Limb (tissue), 2 donors: Measurements from ENCODE around the gene SLC16A2.

Source experiments
- DNase-seq, 2 donors: peaks; one replicate each; pipeline ENCODE4 v3.0.0-alpha.2; 2016; ENCODE audit errors: extremely low spot score in 2 of 2

Gene SLC16A2

DNA sequence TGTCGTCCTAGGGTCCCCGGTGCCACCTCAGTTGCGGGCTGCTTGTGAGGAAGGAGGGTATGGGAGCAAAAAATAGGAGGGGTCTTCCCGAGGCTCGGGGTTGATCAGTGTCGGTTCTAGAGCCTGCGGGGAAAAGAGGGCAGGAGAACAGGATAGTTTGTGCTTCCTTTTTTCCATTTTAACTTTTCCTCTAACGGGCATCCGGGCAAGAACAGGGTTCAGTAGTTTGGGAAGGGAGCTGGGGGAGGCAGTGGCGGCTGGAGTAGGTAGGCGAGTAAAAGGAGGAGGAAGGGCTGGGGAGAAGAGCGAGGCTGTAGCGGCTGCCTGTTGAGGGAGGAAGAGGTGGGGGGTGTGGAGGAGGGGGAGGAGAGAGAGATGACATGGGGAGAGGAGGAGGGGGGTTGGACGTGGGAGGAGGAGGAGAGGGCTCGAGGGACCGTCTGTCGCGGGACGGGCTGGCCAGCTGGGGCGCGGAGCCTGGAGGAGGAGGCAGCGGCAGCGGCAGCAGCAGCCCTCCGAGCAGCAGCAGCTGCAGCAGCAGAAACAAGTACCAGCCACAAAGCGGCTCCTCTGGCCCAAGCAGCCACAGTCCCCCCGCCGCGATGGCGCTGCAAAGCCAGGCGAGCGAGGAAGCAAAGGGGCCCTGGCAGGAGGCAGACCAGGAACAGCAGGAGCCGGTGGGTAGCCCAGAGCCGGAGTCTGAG is at the start of gene SLC16A2:
Gene SLC16A2 (plus strand): TSS at position 458 of the 704 bp plus-strand sequence. CDS start 145 bp downstream, at position 603.
- DNase-seq, result peak; percentile 79 to 84

DNA sequence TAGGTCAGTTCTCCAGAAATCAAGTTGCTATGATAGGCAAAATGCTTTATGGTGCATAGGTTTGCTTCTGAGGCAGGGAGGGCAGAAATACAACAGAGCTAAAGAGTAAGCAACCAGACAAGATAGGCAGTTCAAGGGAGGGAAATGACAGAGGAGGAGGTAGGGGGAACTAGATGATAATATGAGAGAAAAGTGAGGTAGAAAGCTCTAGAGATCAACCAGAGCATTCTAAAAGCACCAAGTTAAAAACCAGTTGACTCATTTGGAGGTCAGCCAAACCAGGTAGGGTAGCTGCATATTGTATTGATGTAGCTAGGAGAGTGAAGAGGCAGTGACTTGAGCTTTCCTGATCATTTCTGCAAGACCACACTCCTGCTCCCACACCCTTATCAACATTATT is 49.0 kb upstream of the SLC16A2 start:
- DNase-seq, result no peak

DNA sequence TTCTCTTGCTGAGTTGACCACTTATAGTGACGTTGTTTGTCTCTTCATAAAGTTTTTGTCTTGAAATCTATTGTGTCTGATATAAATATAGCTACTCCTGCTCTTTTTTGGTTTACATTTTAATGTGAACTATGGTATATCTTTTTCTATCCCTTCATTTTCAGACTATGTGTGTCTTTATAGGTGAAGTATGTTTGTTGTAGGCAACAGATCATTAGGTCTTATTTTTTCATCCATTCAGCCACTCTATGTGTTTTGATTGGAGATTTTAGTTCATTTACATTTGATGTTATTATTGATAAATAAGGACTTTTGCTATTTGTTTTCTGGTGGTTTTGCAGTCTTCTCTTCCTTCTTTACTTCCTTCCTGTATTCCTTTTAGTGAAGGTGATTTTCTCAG is 44.0 kb upstream of the SLC16A2 start:
- no peak for DNase-seq

DNA sequence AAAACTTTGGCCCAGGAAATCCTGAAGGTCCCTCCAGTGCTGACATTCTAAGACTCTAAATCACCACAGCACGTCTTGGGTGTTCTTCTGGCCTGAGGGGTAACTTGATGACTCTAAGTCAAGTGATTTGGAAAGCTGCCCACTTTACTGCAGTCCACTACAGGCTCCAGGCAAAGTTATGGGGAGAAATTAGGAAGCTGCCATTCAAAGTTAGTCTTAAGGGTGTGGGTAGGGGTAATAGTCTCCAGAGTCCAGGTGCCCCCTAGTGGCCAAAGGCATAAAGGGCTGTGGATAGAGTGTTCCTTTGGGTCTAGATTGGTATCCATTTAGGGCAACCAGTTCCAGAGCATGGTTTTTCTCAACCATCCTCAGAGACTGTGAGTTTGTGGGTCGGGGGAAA is 38.7 kb upstream of the SLC16A2 start:
- peak; percentile 8 to 37 for DNase-seq

DNA sequence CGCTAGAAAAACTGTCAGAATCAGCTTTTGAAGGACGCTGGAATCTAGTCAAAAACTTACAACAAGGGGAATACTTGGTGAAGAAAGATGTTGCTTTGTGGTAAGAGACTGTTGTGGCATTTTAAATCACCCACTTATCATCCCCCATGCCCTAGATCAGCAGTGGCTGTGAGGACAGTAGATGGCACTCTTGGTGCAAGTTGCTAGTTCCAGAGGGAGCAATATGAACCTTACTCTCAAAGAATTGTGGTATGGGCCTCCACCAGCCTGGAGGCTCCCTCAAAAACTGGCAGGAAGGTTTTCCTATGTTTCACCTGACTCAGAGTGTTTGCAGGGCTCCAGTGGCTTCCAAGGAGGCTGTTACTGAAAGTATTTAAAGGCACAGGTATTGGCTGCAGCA is 37.7 kb upstream of the SLC16A2 start:
- peak; percentile 10 to 38 for DNase-seq

DNA sequence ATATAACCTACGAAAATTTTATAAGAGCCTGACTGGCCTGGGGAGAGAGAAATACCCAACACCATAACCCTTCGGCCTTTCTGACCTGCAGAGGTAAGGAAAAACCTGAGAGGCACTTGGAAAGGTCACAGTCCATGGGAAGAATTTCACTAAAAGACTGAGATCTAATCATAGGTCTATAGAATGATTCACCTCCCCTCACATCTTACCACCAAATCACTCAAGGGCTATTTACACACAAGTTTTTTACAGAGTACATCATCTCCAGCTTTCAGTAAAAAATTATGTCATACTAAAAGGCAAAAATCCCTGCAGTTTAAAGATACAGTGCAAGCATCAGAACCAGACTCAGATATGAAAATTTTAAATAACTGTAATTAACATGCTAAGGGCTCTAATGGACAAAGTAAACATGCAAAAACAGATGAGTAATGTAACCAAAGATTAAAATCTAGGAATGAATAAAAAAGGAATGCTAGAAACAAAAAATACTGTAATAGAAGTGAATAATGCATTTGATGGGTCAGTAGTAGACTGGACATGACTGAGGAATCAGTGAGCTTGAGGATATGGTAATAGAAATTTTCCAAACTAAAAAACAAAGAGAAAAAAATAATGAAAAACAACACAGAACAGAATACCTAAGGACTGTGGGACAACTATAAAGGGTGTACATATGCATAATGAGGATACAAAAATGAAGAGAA is 32.1 kb upstream of the SLC16A2 start:
- DNase-seq, result no peak

DNA sequence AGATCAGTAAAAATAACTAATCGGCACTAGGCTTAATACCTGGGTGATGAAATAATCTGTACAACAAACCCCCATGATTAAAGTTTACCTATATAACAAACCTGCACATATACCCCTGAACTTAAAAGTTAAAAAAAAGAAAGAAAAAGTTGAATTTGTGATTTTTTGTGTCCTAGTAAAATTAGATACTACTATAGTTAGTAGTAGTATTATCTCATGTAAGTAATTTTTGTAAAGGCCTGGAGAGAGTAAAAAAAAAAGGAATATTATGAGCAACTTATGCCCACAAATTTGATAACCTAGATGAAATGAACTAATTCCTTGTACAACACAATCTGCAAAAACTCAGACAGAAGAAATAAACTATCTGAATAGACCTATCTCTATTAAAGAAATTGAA is 25.7 kb upstream of the SLC16A2 start:
- DNase-seq, result no peak

DNA sequence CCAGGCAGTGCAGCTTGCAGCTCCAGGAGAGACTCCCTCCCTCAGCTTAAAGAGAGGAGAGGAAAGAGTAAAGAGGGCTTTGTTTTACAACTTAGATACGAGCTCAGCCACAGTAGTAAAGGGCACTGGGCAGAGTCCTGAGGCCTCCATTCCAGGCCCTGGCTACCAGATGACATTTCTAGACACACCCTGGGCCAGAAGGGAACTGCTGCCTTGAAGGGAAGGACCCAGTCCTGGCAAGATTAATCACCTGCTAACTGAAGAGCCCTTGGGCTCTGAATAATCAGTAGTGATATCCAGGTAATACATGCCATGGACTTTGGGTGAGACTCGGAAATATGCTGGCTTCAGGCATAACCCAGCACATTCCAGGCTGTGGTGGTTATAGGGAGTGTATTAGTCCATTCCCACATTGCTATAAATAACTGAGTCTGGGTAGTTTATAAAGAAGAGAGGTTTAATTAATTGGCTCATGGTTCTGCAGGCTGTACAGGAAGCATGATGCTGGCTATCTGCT is 15.3 kb upstream of the SLC16A2 start:
- no peak for DNase-seq

DNA sequence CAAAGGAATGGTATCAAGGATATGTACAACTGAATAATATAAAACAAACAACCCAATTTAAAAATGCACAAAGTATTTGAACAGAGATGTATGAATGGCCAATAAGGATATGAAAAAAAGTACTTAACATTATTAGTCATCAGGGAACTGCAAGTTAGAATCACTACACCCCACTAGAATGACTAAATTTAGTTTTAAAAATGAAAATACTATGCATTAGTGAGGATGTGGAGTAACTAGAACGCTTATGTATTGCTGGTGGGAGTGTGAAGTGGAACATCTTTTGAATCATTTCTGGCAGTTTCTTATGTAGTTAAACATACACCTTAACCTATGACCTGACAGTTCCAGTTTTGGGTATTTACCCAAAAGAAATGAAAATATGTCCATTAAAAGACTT is 13.0 kb upstream of the SLC16A2 start:
- no peak for DNase-seq

DNA sequence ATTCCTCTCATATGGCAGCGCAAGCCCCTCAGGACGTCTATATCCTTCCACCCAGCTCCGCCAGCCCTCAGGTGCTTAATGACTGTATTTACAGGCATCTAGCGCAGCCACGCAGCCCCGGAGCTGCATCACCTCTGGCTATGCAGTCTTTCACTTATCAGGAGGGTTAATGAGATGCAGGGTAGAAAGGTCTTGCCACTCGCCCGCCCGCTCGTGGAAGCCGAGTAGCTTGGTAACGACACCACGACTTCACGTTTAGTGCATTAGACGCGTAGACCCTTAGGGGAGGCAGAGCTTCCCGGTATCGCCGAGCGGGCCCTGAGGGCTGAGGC is 1.5 kb upstream of the SLC16A2 start:
- DNase-seq, result no peak

DNA sequence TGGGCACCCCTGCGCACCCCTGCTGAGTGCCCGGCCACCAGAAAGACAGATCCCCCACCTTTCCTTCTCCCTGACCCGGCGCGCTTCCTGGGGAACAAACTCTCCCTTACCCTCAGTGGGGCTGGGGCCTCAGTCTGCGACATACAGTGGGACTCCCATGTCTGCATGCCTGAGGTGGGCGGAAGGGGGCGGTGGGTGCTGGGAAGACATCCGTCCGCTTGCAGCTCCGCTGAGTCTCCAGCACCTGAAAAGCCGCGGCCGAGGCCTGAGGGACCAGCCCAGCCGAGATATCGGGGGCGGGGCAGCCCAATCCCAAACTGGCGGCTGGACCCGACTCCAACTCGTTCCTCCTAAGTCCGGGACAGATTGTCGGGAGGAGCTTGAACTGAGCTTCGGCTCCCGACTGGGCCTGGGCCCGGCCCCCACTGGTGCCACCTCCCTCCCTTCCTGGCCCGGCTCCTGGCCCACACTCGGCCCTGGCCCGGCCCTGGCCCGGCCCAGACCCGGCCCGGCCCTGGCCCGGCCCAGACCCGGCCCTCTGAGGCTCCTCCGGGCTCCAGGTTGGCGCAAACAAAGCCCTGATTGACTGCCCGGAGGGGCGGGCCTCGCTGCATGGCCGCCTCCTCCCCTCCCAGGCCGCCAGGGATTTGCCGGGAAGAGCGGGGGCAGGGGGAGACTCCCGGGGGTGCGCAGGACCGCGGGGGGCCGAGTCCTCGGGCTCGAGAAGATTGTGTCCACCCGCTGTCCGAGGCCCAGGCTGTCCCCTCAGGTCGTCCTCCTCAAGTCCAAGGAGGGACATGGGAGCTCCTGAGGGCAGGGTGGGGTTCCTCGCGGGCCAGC is 877 bp upstream of the SLC16A2 start:
- DNase-seq, result peak; percentile 14 to 75

DNA sequence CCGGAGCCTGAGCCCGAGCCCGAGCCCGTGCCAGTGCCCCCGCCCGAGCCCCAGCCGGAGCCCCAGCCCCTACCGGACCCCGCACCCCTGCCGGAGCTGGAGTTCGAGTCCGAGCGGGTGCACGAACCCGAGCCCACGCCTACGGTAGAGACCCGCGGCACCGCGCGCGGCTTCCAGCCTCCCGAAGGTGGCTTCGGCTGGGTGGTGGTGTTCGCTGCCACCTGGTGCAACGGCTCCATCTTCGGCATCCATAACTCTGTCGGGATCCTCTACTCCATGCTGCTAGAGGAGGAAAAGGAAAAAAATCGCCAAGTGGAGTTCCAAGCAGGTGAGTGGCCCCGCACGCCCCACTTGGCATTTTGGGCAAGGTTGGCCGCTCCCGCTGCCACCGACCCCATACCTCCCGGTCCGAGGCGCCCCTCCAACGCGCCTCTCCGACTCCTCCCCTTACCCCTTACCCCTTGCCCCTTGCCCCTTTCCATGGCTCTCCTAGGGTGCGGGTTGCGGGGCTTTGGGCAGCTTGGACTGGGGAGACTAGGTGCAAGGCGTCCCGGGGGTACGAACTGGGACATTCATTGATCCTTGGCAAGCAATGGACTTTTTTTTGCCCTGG is 553 bp downstream of the SLC16A2 start:
- no peak for DNase-seq

DNA sequence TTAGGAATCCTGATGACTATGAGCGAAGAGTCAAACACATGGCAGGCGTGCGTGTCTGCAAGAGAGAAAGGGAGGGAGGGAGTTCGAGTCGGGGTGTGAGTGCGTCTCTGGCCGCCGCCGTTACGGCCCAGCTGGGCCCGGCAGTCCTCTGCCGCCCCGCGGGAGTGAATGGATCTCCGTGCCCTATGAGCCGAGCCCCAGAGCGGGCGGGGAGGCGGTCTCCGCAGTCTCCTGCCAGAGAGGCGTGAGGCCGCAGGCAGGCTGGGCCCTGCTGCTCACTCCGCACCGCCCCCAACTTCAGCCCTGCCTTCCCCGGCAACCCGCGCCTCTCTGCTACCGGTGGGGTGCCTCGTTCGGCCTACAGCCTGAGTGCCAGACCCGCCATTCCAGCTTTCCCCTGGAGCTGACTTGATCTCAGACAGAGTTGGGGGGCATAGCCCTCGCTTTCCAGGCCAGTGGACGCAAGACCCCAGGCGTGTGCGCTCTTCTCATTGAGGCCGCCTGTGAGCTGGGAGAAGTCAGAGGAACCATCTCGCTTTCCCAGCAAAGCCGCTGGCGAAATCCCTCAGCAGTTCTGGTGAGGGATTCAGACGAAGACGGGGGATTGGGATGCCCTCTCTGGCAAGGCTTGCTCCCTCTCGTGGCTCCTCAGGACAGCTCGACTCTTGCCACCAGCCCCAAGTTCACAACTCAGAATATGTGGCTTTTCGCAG is 1.4 kb downstream of the SLC16A2 start:
- peak; percentile 13 to 69 for DNase-seq

DNA sequence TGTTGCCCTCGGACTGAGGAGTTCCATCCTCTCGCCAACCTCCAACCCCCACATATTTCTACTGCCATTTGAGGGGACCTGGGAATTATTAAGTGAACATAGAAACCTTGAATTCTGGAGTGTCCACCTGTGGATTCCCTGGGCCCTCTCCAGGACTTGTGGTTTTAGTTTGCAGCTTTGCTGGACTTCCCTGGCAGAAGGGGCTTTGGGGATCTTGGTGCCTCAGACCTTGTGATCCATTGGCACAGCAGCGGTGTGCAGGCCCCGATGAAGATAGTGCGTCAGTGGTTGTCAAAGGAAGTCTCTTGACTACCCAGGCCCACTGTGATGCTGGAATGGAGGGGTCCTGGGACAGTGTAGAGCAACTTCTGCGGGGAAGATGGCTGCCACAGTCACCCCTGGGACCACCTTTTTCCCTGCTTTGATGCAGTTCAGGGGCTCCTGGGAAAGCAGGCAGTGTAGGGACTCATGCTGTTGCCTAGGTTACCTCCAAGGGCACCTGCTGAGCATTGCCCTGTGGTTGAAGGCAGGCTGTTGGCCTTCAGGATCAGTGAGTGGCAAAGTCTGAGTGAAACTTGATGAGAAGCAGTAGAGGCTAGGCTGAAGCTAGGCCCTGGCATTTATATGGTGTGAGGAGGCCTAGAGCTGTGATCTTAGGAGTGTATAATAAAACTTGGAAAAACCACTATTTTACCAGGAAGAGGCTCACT is 2.2 kb downstream of the SLC16A2 start:
- no peak for DNase-seq

DNA sequence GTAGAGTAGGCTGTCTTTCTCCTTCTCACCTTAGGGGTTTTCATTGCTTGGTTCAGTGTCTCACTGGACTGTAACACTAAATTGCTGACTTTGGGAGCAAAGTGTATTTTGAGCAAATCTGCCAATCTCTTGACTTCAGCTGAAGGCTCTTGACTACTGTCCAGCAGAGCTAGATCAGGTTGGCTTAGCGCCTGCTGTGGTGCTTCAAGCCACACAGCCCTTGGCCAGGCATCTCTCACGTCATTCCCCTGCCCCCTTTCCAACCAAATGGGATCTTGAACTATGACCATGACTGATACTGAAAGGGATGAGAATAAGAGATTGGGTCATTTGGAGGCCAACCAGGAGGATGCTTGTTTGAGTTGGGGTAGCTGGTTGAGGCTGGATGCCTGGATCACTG is 4.8 kb downstream of the SLC16A2 start:
- no peak for DNase-seq

DNA sequence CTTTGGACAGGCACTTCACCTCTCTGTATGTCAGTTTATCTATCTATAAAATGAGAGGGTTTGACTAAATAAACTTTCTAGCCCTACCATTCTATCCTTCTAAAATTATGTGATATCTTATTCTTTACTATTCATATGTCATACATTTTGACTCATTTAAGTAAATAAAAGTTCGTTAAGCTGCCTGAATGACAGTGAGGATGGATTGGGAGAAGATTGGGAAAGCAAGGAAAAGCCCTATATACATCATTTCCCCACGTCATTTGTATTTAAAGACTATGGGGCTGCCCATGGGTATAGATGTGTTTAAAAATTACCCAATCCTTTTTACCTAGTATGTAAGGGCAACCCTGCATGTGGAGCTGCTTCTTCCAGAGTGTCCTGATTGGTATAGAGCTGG is 5.3 kb downstream of the SLC16A2 start:
- no peak for DNase-seq

DNA sequence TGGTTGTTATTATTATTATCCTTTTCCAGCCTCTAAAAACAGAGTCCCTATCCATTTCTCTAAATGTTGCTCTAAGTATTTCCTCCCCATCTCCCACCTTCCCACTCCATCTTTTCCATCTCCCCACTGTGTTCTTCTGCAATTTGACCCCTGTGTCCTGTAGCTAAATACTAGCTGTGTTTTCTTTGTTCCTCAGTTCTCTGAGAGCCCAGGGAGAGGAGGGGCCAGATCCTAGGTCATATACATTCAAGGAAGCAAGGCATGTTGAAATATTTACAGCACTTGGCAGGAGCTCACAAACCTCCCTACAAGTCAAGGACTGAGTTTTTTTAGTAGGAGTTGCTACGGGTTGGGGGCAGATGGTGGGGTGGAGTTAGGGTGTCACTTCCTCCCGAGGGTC is 10.5 kb downstream of the SLC16A2 start:
- DNase-seq, result no peak

DNA sequence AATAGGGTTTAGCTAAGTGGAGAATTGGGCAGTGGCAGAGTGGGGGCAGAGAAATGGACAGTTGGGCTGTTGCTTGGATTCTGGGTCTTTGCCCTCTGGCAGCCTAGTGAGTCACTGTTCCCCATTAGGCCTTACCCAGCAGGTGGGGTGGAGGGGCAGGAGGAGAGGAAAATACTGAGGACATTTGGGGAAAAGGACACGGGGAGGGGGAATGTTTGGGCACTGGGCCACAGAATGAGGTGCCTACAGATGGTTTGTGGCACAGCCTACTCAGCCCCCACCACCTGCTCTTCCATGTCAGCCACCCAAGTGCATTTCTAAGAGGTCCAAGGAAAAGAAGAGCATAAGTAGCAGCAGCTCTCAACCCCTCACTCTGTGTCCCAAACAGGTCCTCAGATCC is 13.0 kb downstream of the SLC16A2 start:
- DNase-seq, result no peak

DNA sequence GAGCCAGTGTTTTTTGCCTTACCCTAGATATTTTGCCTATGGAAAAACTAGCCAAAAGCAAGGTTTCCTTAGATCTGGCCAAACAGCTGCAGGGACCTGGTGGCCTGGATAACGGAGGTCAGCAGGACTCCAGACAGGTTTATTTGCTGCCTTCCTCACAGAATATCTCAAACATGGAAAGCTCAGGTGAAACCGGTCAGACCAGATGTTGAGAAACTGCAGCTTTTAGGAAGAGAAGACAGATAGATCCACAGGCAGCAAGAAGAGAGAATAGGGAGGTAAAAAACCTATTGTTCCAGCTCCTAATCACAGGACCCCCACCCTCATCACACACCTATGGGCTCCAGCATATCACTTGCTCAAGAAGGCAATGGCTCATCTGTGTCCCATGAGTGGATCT is 16.2 kb downstream of the SLC16A2 start:
- DNase-seq, result no peak

DNA sequence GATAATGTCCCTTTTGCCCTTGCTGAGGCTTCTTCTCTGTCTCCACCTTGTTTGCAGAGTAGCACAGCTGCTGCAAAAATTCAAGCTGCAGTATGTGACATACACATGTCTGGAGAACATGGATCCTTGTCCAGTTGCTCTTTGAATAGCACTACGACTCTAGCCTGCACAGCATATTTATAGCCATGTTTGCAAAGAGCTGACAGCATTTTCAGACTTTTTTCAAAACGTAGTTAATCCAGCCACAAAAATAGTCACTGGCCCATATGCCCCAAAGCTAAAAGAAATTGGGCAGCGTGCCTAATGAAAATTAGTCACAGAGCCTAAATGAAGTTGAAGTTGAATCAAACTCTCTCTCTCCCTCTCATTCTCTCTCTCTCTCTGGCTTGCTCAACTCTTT is 17.5 kb downstream of the SLC16A2 start:
- no peak for DNase-seq

DNA sequence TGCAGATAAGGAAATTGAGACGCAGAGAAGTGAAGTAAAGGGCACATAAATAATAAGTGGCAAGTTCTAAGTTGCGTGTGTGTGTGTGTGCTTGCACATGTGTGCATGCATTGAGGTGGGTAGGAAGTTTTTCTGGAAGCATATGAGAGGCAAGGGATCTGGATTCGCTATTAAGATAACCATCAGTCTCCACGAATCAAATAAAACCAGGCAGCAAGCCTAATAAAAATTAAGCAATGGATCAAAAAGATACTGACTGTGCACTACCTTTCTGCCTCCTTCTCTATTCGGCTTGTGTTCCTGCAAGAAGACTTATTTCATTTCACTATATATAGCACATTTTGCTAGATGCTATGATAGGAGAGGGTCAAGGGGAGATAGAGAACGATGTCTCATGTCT is 23.8 kb downstream of the SLC16A2 start:
- DNase-seq, result no peak
